ENCODE measurements around the gene RASAL3.

Gene RASAL3

GRCh38 chr19:15507068-15508034, 43.0 kb upstream of the RASAL3 start:
- Histone ChIP-seq H3K27ac (ENCODE audit: low read length) (no peak overlapping the region), H3K9me2 (replicated peaks; ENCODE audit: insufficient read depth, low read length) (no peaks in the 10 kb centered on the region), H3K4me3 (ENCODE audit: low read length) (no peak overlapping the region), H3K36me3 (replicated peaks; ENCODE audit: insufficient read depth, low read length) (no peaks in the 10 kb centered on the region), H4K20me1 (ENCODE audit: insufficient read depth, low read length) (no peaks in the 10 kb centered on the region), H3K4me2 (ENCODE audit: low read depth, low read length) (no peak overlapping the region), H3K27me3 (replicated peaks; ENCODE audit: insufficient read depth, low read length) (peaks cover 79% of the 10 kb centered on the region), H2AFZ (ENCODE audit: low read length) (no peak overlapping the region), H3K9me3 (replicated peaks; ENCODE audit: insufficient read depth, low read length) (no peaks in the 10 kb centered on the region), H3F3A (ENCODE audit: insufficient read depth, low read length) (no peaks in the 10 kb centered on the region), H3K4me1 (ENCODE audit: low read length) (no peaks in the 10 kb centered on the region), H3K9ac (ENCODE audit: low read length) (no peak overlapping the region), H3K79me2 (ENCODE audit: low read length) (no peaks in the 10 kb centered on the region)
- no peak for TF ChIP-seq EZH2 (optimal IDR thresholded peaks at IDR 0.05; ENCODE audit: low read depth, low read length)
- TF ChIP-seq, protein P1, sequence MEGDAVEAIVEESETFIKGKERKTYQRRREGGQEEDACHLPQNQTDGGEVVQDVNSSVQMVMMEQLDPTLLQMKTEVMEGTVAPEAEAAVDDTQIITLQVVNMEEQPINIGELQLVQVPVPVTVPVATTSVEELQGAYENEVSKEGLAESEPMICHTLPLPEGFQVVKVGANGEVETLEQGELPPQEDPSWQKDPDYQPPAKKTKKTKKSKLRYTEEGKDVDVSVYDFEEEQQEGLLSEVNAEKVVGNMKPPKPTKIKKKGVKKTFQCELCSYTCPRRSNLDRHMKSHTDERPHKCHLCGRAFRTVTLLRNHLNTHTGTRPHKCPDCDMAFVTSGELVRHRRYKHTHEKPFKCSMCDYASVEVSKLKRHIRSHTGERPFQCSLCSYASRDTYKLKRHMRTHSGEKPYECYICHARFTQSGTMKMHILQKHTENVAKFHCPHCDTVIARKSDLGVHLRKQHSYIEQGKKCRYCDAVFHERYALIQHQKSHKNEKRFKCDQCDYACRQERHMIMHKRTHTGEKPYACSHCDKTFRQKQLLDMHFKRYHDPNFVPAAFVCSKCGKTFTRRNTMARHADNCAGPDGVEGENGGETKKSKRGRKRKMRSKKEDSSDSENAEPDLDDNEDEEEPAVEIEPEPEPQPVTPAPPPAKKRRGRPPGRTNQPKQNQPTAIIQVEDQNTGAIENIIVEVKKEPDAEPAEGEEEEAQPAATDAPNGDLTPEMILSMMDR (IDR thresholded peaks at IDR 0.05; ENCODE audit: low read length): no peak
- no peak for TF ChIP-seq EZH2phosphoT487 (IDR thresholded peaks at IDR 0.05; ENCODE audit: low read length)
- no peak for DNase-seq

DNA sequence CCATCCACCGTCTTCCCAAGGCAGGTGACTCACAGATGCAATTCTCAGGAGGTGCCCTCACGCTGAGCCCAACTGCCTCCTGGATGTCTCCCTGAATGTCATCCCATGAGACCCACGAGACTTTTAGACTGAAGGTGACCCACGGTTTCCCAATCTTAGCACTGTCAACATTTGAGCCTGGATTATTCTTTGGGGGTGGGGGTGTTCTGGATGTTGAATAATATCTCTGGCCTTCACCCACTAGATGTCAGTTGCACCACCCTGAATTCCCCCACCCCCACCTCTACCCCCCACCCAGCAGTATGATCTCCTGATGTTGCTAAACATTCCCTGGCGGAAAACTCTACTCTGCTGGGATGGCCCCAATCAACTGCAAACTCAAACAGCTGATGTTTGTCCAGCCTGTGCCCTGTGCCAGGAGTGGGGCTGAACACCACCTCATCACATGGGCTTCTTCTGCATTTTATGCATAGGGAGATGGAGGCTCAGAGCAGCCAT, 41.8 kb upstream of the RASAL3 start:
- no peak overlapping the region for H3K4me3 ChIP-seq (ENCODE audit: low read length)
- TF ChIP-seq EZH2 (optimal IDR thresholded peaks at IDR 0.05; ENCODE audit: low read depth, low read length) (no peak), EZH2phosphoT487 (IDR thresholded peaks at IDR 0.05; ENCODE audit: low read length) (no peak)
- TF ChIP-seq, protein P1 (IDR thresholded peaks at IDR 0.05; ENCODE audit: low read length): no peak
- no peak overlapping the region for H3K4me2 ChIP-seq (ENCODE audit: low read depth, low read length)
- H2AFZ ChIP-seq (ENCODE audit: low read length): no peak overlapping the region
- H3K27me3 ChIP-seq (replicated peaks; ENCODE audit: insufficient read depth, low read length): peaks cover 77% of the 10 kb centered on the region
- DNase-seq: no peak
- H3K36me3 ChIP-seq (replicated peaks; ENCODE audit: insufficient read depth, low read length): no peaks in the 10 kb centered on the region
- H3K4me1 ChIP-seq (ENCODE audit: low read length): no peaks in the 10 kb centered on the region
- H3K79me2 ChIP-seq (ENCODE audit: low read length): no peaks in the 10 kb centered on the region
- H3K27ac ChIP-seq (ENCODE audit: low read length): no peak overlapping the region
- no peaks in the 10 kb centered on the region for H4K20me1 ChIP-seq (ENCODE audit: insufficient read depth, low read length)
- no peaks in the 10 kb centered on the region for H3K9me3 ChIP-seq (replicated peaks; ENCODE audit: insufficient read depth, low read length)
- no peak overlapping the region for H3K9ac ChIP-seq (ENCODE audit: low read length)
- no peaks in the 10 kb centered on the region for H3F3A ChIP-seq (ENCODE audit: insufficient read depth, low read length)
- H3K9me2 ChIP-seq (replicated peaks; ENCODE audit: insufficient read depth, low read length): no peaks in the 10 kb centered on the region

GRCh38 chr19:15502264-15502663, 37.9 kb upstream of the RASAL3 start:
- TF ChIP-seq, protein P1 (IDR thresholded peaks at IDR 0.05; ENCODE audit: low read length): no peak
- TF ChIP-seq EZH2phosphoT487 (IDR thresholded peaks at IDR 0.05; ENCODE audit: low read length) (no peak), EZH2 (optimal IDR thresholded peaks at IDR 0.05; ENCODE audit: low read depth, low read length) (no peak)
- H3K4me2 ChIP-seq (ENCODE audit: low read depth, low read length): no peak overlapping the region
- H4K20me1 ChIP-seq (ENCODE audit: insufficient read depth, low read length): no peaks in the 10 kb centered on the region
- DNase-seq: no peak
- H3K27ac ChIP-seq (ENCODE audit: low read length): no peak overlapping the region
- H3K9ac ChIP-seq (ENCODE audit: low read length): no peak overlapping the region
- H2AFZ ChIP-seq (ENCODE audit: low read length): no peak overlapping the region
- H3K27me3 ChIP-seq (replicated peaks; ENCODE audit: insufficient read depth, low read length): peaks cover 66% of the 10 kb centered on the region
- no peak overlapping the region for H3K4me3 ChIP-seq (ENCODE audit: low read length)
- no peaks in the 10 kb centered on the region for H3K36me3 ChIP-seq (replicated peaks; ENCODE audit: insufficient read depth, low read length)
- no peaks in the 10 kb centered on the region for H3F3A ChIP-seq (ENCODE audit: insufficient read depth, low read length)
- H3K9me3 ChIP-seq (replicated peaks; ENCODE audit: insufficient read depth, low read length): no peaks in the 10 kb centered on the region
- no peaks in the 10 kb centered on the region for H3K4me1 ChIP-seq (ENCODE audit: low read length)
- H3K79me2 ChIP-seq (ENCODE audit: low read length): no peaks in the 10 kb centered on the region
- H3K9me2 ChIP-seq (replicated peaks; ENCODE audit: insufficient read depth, low read length): no peaks in the 10 kb centered on the region

All from MM.1S (cell line).